ENCODE measurements around the gene FAF1. TPM values are rescaled to one million over a fixed set of nuclear protein-coding genes. Genes with fewer than 3 reads are reported as not detected.

The FAF1 gene
- total and polyA plus RNA-seq, 2 of the 8 experiments (the other 6 are each of a cell fraction or from before 2014, with no cell fraction given), result 10.8 to 65.9 TPM

DNA sequence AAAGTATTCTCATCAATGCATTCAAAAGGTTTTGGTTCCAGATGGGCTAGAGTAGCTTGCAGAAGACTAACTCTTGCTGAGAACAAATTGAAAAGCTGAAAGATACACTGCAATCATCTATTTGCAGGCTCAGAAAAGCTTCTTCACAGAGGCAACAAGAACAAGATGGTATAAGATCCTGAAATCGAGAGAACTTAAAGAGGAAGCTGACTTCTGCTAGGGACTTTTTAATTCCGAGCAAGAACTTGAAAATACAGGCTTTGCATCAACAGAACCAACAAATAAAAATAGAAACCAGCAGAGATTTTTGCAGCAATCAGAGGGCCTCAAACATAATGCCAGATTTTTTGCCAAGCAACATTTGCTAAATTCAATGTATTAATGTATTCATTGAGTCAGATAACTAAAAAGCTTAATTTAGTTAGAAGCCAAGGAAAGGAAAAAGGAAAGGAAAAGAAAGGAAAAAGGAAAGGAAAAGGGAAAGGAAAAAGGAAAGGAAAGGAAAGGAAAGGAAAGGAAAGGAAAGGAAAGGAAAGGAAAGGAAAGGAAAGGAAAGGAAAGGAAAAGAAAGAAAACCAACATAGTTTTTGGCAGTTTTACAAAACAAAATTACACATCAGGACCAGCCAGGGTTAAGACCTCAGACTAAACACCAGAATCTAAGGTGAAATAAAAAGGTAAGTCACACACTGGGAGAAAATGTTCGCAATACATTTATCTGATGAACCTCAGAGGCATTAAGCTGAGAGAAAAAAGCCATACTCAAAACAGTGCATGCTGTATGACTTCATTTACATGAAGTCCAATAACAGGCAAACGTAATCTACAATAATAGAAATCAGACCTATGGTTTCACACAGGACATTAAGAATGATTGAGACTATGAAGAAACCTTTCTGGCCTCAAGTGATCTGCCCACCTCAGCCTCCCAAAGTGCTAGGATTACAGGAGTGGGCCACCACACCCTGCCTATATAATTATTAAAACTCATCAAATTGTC, 42.6 kb downstream of the FAF1 start:
- no peak overlapping the region for H3K4me3 ChIP-seq (ENCODE audit: extremely low read depth in 1 of 4, insufficient read depth in 2 of 4, low read depth in 3 of 4, low read length in 4 of 4)
- no peak overlapping the region for H3K4ac ChIP-seq (replicated peaks; ENCODE audit: insufficient read length, low read depth, low read length)
- H3K4me1 ChIP-seq (replicated peaks in 1 of 4; ENCODE audit: control insufficient read depth in 3 of 4, insufficient read depth in 4 of 4, low read length in 3 of 4), result no peaks in the 10 kb centered on the region
- no peak overlapping the region for H3K27ac ChIP-seq (ENCODE audit: low read depth, low read length)
- H4K91ac ChIP-seq (replicated peaks; ENCODE audit: insufficient read length, low read length), result no peak overlapping the region
- 91% methylated on average over 4 of the region's 4 CpGs; no CpG with 5 or more reads in 1 of the 2 experiments for WGBS, 2 experiments (ENCODE audit: extremely low coverage in 1 of 2, insufficient coverage in 1 of 2, insufficient read length in 1 of 2, insufficient replicate concordance in 2 of 2, low coverage in 1 of 2, low lambda C conversion rate in 2 of 2, missing lambda C conversion rate in 1 of 2)
- H3K23ac ChIP-seq (ENCODE audit: insufficient read length), result no peak overlapping the region
- H4K20me1 ChIP-seq (replicated peaks in 1 of 2; ENCODE audit: control insufficient read depth in 1 of 2, insufficient read depth in 2 of 2, low read length in 2 of 2), result peaks cover 0 to 2% of the 10 kb centered on the region in 2 experiments
- peaks cover 0 to 36% of the 10 kb centered on the region in 2 experiments; a peak in 2 of 4 replicates for H3K79me2 ChIP-seq (ENCODE audit: control insufficient read depth in 1 of 2, insufficient read depth in 2 of 2, low read length in 2 of 2)
- POLR2A ChIA-PET (ENCODE audit: partially characterized antibody), result no interaction called here
- H3K9ac ChIP-seq (replicated peaks in 1 of 4; ENCODE audit: extremely low read depth in 1 of 4, low read depth in 3 of 4, low read length in 3 of 4), result no peak overlapping the region
- CTCF ChIA-PET (ENCODE audit: partially characterized antibody), result interaction anchor here (2.3 kb wide), 1 partner anchor 12 kb away, joined by 11 read pairs; no protein-coding TSS in a partner anchor
- no peaks in the 10 kb centered on the region for H3K27me3 ChIP-seq (replicated peaks in 1 of 4; ENCODE audit: control insufficient read depth in 3 of 4, extremely low read depth in 1 of 4, insufficient read depth in 3 of 4, low read length in 3 of 4)
- no peaks in the 10 kb centered on the region for H3K23me2 ChIP-seq (ENCODE audit: low read depth, low read length)
- H3K79me1 ChIP-seq (ENCODE audit: low read depth, low read length), result peaks cover 3% of the 10 kb centered on the region
- H2BK12ac ChIP-seq (ENCODE audit: low read depth, low read length), result no peak overlapping the region
- no peak overlapping the region for H4K5ac ChIP-seq (ENCODE audit: insufficient read length, low read depth, low read length)
- H3K4me2 ChIP-seq (ENCODE audit: insufficient read depth in 1 of 2, low read depth in 2 of 2, low read length in 2 of 2), result no peak overlapping the region
- no peak overlapping the region for H2BK120ac ChIP-seq (replicated peaks; ENCODE audit: low read depth, low read length)
- no peak for FAIRE-seq
- no peak overlapping the region for H2BK20ac ChIP-seq (ENCODE audit: low read length)
- no peak overlapping the region for H2BK5ac ChIP-seq (ENCODE audit: low read depth, low read length)
- no peak overlapping the region for H2AFZ ChIP-seq (ENCODE audit: low read length)
- H2AK5ac ChIP-seq (ENCODE audit: low read depth, low read length), result no peak overlapping the region
- H4K8ac ChIP-seq (ENCODE audit: extremely low read depth, insufficient read depth, low read length), result no peak overlapping the region
- no peaks in the 10 kb centered on the region for H3K9me3 ChIP-seq (ENCODE audit: insufficient read depth in 2 of 2, low read depth in 1 of 2, low read length in 1 of 2)
- no peak overlapping the region for H3K18ac ChIP-seq (ENCODE audit: extremely low read depth, low read length)
- no peak overlapping the region for H3K56ac ChIP-seq (replicated peaks; ENCODE audit: insufficient read length, low read depth, low read length)
- no peak overlapping the region for H2BK15ac ChIP-seq (ENCODE audit: low read length)
- DNase-seq (ENCODE audit: low read depth in 1 of 2, low spot score in 2 of 2), result no peak
- H3K36me3 ChIP-seq (ENCODE audit: control insufficient read depth in 2 of 4, insufficient read depth in 4 of 4, low read length in 3 of 4), result no peaks in the 10 kb centered on the region
- no peak overlapping the region for H3K14ac ChIP-seq (ENCODE audit: insufficient read length)
- no peak for TF ChIP-seq MAFK (IDR thresholded peaks at IDR 0.05; ENCODE audit: low read depth, low read length)
- no peak for TF ChIP-seq TBP (IDR thresholded peaks at IDR 0.05; ENCODE audit: low read depth, low read length)

All from H1 (cell line).